ENCODE data around the gene POPDC3.

Gene POPDC3

DNA sequence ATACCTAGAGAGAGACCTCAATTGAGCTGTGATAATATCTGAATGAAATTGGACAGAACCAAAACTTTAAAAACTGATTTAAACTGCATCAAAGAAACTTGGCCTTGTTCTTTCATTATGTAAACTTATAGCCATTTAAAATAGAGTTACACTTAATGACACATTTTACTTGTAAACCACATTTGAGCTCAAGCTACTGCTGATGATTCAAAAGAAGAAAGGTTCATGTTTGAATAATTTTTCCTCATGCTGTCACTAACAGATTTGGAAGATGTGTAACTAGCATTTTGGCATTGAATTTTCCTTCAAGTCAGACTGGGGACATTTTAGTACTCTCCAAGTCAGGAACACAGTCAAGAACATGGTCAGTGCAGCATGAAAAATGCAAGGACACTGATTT is 26.9 kb downstream of the POPDC3 start:
- no peaks in the 10 kb centered on the region for H3K9me3 ChIP-seq
- TF ChIP-seq, protein P1, sequence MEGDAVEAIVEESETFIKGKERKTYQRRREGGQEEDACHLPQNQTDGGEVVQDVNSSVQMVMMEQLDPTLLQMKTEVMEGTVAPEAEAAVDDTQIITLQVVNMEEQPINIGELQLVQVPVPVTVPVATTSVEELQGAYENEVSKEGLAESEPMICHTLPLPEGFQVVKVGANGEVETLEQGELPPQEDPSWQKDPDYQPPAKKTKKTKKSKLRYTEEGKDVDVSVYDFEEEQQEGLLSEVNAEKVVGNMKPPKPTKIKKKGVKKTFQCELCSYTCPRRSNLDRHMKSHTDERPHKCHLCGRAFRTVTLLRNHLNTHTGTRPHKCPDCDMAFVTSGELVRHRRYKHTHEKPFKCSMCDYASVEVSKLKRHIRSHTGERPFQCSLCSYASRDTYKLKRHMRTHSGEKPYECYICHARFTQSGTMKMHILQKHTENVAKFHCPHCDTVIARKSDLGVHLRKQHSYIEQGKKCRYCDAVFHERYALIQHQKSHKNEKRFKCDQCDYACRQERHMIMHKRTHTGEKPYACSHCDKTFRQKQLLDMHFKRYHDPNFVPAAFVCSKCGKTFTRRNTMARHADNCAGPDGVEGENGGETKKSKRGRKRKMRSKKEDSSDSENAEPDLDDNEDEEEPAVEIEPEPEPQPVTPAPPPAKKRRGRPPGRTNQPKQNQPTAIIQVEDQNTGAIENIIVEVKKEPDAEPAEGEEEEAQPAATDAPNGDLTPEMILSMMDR (IDR thresholded peaks at IDR 0.05; ENCODE audit: low read depth, low read length): no peak
- no peak for DNase-seq

DNA sequence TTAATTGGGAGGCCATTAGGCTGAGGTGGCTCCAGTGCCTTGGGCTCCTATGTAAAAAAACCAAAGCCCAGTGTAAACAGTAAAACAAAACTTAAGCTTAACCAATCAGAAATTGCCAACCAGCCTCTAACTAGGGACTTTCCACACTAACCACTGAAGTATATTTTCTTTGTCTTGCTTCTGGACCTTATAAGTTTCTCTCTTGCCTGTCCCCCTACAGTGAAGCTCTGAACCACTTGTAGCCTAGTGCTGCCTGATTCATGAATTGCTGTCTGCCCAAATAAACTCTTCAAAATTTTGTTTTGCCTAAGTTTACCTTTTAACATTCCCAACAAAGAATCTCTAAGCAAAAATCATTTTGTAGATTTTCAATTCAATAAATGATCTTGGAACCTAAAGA is 28.2 kb downstream of the POPDC3 start:
- Histone ChIP-seq H3K9me3 (no peaks in the 10 kb centered on the region), H3K27me3 (no peaks in the 10 kb centered on the region), H3K4me3 (ENCODE audit: low read depth, low read length) (no peak overlapping the region), H3K4me1 (no peaks in the 10 kb centered on the region), H3K36me3 (no peaks in the 10 kb centered on the region)
- DNase-seq: no peak
- TF ChIP-seq, protein P1 (IDR thresholded peaks at IDR 0.05; ENCODE audit: low read depth, low read length): no peak

More for the DNA sequence above, 26.9 kb downstream of the POPDC3 start:
- H3K27me3 ChIP-seq: no peaks in the 10 kb centered on the region
- H3K36me3 ChIP-seq: peaks cover 8% of the 10 kb centered on the region; the same call in 1 of the 2 replicates
- H3K4me1 ChIP-seq: no peaks in the 10 kb centered on the region
- no peak overlapping the region for H3K4me3 ChIP-seq (ENCODE audit: low read depth, low read length)

DNA sequence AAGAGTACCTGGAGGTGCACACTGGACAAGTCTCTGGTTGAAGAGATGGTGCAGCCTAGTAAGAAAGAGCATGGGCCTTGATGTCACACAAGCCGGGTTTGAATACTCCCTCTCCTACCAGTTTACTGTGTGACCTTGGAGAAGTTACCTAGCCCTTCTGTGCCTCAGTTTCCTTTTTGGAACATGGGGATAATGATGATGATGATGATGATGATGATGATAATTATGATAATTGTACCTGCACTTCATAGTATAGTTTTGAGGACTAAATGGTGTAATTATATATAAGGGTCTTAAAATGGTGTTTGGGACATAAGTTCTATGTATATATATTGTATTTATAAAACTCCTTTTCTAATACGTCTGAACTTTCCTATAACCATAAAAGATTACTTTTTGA is 41.7 kb downstream of the POPDC3 start:
- TF ChIP-seq, protein P1 (IDR thresholded peaks at IDR 0.05; ENCODE audit: low read depth, low read length): no peak
- no peaks in the 10 kb centered on the region for H3K27me3 ChIP-seq
- no peaks in the 10 kb centered on the region for H3K36me3 ChIP-seq
- H3K4me3 ChIP-seq (ENCODE audit: low read depth, low read length): no peak overlapping the region
- H3K9me3 ChIP-seq: no peaks in the 10 kb centered on the region
- no peak for DNase-seq
- peaks cover 6% of the 10 kb centered on the region; the same call in 1 of the 2 replicates for H3K4me1 ChIP-seq

DNA sequence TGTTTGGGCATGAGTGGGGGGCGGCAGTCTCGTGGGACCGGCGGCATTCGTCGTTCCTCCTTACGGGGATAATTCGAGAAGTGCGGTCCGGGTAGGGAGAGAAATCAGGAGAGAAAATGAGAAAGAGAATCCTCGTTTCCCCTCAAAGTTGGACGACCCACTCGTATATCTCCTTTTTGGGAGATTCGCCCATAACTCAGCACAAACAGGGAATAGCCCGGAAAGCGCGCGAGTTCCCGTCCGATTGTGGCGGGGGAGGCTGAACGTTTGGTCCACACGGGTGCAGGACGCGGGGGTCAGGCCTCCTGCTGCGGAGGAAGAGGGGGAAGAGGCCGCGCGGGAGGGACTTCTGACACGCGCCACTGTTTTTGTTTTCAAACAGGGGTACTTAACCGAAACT is 42.4 kb downstream of the POPDC3 start:
- H3K27me3 ChIP-seq: no peaks in the 10 kb centered on the region
- TF ChIP-seq, protein P1 (IDR thresholded peaks at IDR 0.05; ENCODE audit: low read depth, low read length): no peak
- peak; percentile 20 for DNase-seq
- H3K4me3 ChIP-seq (ENCODE audit: low read depth, low read length): peak overlapping the region; percentile 81
- no peaks in the 10 kb centered on the region for H3K9me3 ChIP-seq
- peaks cover 6% of the 10 kb centered on the region; the same call in 1 of the 2 replicates for H3K4me1 ChIP-seq
- H3K36me3 ChIP-seq: no peaks in the 10 kb centered on the region

DNA sequence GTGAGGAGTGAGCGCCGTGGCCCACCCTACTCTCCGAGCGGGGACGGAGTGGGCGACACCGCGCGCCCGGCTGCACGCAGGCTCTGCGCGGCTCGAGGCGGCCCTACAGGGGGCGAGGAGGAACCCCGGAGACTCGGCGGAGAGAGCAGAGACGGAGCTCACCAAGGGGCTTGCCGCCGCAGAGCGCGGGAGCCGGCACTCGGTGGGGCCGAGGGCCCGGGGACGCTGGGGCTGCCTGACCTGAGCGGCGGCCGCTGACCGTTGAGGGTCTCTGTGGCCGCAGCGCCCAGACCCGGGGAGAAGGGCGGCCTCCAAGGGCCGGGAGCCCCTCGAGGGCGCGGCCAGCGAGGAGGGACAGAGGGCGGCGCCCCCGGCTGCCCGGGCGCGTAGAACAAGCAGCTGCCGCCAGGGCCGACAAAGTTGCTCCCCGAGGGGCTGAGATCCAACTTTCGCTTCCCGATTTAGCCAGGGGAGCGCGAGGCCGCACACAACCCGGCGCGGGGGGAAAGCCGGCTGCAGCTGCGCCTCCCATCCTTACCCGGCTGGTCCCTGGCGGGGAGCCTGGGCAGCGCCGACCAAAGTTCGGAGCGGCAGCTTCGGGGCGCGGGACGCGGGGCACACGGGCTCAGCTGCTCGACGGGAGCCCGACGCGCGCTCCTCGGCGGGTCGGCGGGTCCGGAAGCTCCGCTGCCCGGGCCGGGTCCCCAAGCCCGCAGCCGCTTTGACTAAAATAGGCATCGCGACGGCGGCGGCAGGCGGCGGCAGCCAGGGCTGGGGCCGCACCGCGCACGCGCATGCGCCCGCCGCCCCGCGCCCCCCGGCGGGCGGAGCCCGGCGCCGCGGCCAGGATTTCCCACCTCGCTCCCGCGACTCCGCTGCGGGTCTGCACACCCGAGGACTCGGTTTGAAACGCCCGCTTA is 43.1 kb downstream of the POPDC3 start:
- H3K36me3 ChIP-seq: no peaks in the 10 kb centered on the region
- DNase-seq: peak; percentile 77
- TF ChIP-seq, protein P1 (IDR thresholded peaks at IDR 0.05; ENCODE audit: low read depth, low read length): peak; percentile 23; the same call in 1 of the 2 replicates
- H3K27me3 ChIP-seq: no peaks in the 10 kb centered on the region
- peaks cover 6% of the 10 kb centered on the region; the same call in 1 of the 2 replicates for H3K4me1 ChIP-seq
- H3K9me3 ChIP-seq: no peaks in the 10 kb centered on the region
- H3K4me3 ChIP-seq (ENCODE audit: low read depth, low read length): peak overlapping the region; percentile 81

DNA sequence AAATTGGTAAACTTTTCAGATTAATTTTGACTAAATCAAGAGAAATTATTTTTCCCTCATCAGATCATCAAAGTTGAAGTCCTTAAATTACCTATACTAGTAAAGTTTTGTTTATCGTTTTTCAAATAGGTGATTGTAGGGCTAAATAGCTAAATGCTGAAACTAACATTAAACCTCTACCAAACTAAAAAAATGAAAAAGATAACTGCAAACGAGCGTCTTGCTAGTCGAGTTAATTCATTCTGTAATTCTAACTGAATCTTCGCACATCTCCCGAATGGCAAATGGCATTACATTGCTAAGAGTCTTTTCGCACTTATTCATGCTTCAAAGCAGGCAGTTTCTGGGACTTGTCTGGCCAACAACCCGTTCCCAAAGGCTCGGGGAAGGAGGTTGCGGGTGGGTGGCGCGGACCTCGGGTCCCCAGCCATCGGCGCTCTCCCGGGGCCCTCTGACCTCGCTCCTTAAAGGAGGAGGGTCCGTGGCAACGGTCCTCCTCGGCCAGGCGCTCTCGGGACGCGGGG is 43.8 kb downstream of the POPDC3 start:
- no peaks in the 10 kb centered on the region for H3K36me3 ChIP-seq
- H3K4me3 ChIP-seq (ENCODE audit: low read depth, low read length): peak overlapping the region; percentile 81
- no peaks in the 10 kb centered on the region for H3K27me3 ChIP-seq
- no peaks in the 10 kb centered on the region for H3K9me3 ChIP-seq
- no peak for DNase-seq
- peaks cover 6% of the 10 kb centered on the region; the same call in 1 of the 2 replicates for H3K4me1 ChIP-seq
- TF ChIP-seq, protein P1 (IDR thresholded peaks at IDR 0.05; ENCODE audit: low read depth, low read length): no peak

All from BE2C (cell line).